Hepatocyte (in vitro differentiated cells): ENCODE results near the gene WDR48. TPM values are rescaled to one million over a fixed set of nuclear protein-coding genes. Genes with fewer than 3 reads are reported as not detected.

ENCODE experiments used
- DNase-seq: peaks from one replicate; pipeline ENCODE4 v3.0.0-alpha.2; 2016; ENCODE audit warnings: low spot score
- H2AFZ ChIP-seq: fragments of 200-600 bp; sonication (generic); 2 replicates; pipeline ENCODE4 v1.6.0; 2016; ENCODE audit warnings: antibody characterized with exemption, mild to moderate bottlenecking
- H3K27ac ChIP-seq: fragments of 200-600 bp; sonication (generic); 2 replicates; pipeline ENCODE4 v1.5.1; 2016; ENCODE audit warnings: mild to moderate bottlenecking
- H3K27me3 ChIP-seq: fragments of 200-600 bp; sonication (generic); 2 replicates; pipeline ENCODE4 v1.6.1; 2016
- H3K36me3 ChIP-seq: fragments of 200-600 bp; sonication (generic); replicated peaks from 2 replicates; pipeline ENCODE4 v1.5.1; 2016; ENCODE audit warnings: low read depth; ENCODE audit not compliant: insufficient read depth
- H3K4me1 ChIP-seq: fragments of 200-600 bp; sonication (generic); 2 replicates; pipeline ENCODE4 v1.5.1; 2016; ENCODE audit warnings: mild to moderate bottlenecking, moderate library complexity; ENCODE audit not compliant: insufficient read depth
- H3K4me2 ChIP-seq: fragments of 200-600 bp; sonication (generic); 2 replicates; pipeline ENCODE4 v1.6.0; 2016
- H3K4me3 ChIP-seq: fragments of 200-600 bp; sonication (generic); 2 replicates; pipeline ENCODE4 v1.5.1; 2016; ENCODE audit warnings: mild to moderate bottlenecking
- H3K79me2 ChIP-seq: fragments of 200-600 bp; sonication (generic); 2 replicates; pipeline ENCODE4 v1.6.0; 2017; ENCODE audit warnings: mild to moderate bottlenecking
- H3K9me2 ChIP-seq: fragments of 200-600 bp; sonication (generic); replicated peaks from 2 replicates; pipeline ENCODE4 v1.6.0; 2017; ENCODE audit warnings: mild to moderate bottlenecking; ENCODE audit not compliant: insufficient read depth
- H3K9me3 ChIP-seq: fragments of 200-600 bp; sonication (generic); 2 replicates; pipeline ENCODE4 v1.5.1; 2016; ENCODE audit warnings: low read depth, mild to moderate bottlenecking
- H4K20me1 ChIP-seq: fragments of 200-600 bp; sonication (generic); 2 replicates; pipeline ENCODE4 v1.6.0; 2016; ENCODE audit warnings: mild to moderate bottlenecking; ENCODE audit not compliant: insufficient read depth, poor library complexity, severe bottlenecking
- EZH2 ChIP-seq: fragments of 200-600 bp; sonication (generic); IDR thresholded peaks from 2 replicates; pipeline ENCODE4 v1.6.1; 2016; ENCODE audit warnings: antibody characterized with exemption, mild to moderate bottlenecking, borderline replicate concordance
- EZH2phosphoT487 ChIP-seq: fragments of 200-600 bp; sonication (generic); IDR thresholded peaks from one replicate; pipeline ENCODE4 v1.6.1; 2018; ENCODE audit warnings: antibody characterized with exemption, mild to moderate bottlenecking, low read depth, moderate library complexity; ENCODE audit not compliant: unreplicated experiment, severe bottlenecking
- WGBS: methylation state at CpG from one replicate; pipeline ENCODE4 v1.1.6; 2016; ENCODE audit warnings: low lambda C conversion rate; ENCODE audit errors: missing lambda C conversion rate; 5-methylcytosine and 5-hydroxymethylcytosine counted together
- polyA plus RNA-seq: library from polyadenylated mRNA; unstranded; fragments of >200 nt; fragmentation: Nextera tagmentation; extraction: Ambion mirVana; gene quantifications from 2 replicates; pipeline ENCODE4 v1.2.1, GENCODE V29; 2016
- total RNA-seq: library from RNA; depleted of rRNA; stranded (reverse); fragments of >200 nt; gene quantifications from 2 replicates; pipeline ENCODE4 v1.2.3, GENCODE V29; 2014
- TF ChIP-seq, protein P1 (sequence below): fragments of 200-600 bp; sonication (generic); IDR thresholded peaks from 2 replicates; pipeline ENCODE4 v1.5.1; 2016; ENCODE audit warnings: antibody characterized with exemption, mild to moderate bottlenecking; ENCODE audit not compliant: poor library complexity

The WDR48 gene
- total and polyA plus RNA-seq, 2 experiments from 2014 or later = 25.0 to 34.7 TPM

DNA sequence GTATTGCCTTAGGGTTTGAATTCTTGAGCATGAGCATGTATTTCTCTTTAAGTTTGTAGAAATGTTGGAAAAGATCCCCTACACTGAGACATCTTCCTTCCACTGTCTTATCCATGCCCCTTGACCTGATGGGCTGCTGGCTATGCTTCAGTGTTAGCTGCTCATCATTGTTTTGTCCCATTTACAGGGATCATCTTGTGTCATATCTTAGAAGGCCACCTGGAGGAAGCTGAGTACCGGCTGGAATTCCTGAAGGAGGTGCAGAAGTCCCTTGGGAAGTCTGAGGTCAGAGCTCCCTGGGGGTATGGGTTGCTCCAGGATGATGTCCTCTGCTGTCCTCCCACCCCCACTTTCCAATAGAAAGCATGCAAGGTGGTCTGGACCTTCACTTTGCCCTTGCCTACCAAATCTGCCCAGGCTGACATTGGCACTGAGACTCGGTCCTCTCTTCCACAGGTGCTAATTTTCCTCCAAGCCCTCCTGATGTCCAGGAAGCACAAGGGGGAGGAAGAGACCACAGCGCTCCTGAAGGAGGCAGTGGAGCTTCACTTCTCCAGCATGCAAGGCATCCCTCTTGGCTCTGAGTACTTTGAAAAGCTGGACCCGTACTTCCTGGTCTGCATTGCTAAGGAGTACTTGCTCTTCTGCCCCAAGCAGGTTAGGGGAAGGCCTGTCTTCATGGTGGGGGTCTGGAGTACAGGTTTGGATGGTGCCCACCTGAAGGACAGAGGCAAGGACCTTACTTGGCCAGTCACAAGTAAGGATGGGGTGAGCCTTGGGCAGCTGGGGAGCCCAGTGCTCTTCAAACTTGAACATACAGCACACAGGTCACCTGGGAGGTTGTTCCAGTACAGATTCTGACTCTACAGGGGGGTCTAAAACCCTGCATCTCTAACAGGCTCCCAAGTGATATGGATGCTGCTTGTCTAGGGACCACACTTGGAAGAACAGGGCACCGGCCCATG, 73.3 kb downstream of the WDR48 start:
- Histone ChIP-seq H2AFZ (no peak overlapping the region), H4K20me1 (no peaks in the 10 kb centered on the region), H3K4me1 (peaks cover 11% of the 10 kb centered on the region), H3K36me3 (no peaks in the 10 kb centered on the region), H3K79me2 (no peaks in the 10 kb centered on the region), H3K9me3 (no peaks in the 10 kb centered on the region), H3K27ac (peak overlapping the region; percentile 83), H3K4me3 (no peak overlapping the region), H3K27me3 (no peaks in the 10 kb centered on the region), H3K9me2 (no peaks in the 10 kb centered on the region), H3K4me2 (peak overlapping the region; percentile 1)
- peak; percentile 67 for DNase-seq
- WGBS = 69% methylated on average over 5 of the region's 5 CpGs
- TF ChIP-seq, protein P1, sequence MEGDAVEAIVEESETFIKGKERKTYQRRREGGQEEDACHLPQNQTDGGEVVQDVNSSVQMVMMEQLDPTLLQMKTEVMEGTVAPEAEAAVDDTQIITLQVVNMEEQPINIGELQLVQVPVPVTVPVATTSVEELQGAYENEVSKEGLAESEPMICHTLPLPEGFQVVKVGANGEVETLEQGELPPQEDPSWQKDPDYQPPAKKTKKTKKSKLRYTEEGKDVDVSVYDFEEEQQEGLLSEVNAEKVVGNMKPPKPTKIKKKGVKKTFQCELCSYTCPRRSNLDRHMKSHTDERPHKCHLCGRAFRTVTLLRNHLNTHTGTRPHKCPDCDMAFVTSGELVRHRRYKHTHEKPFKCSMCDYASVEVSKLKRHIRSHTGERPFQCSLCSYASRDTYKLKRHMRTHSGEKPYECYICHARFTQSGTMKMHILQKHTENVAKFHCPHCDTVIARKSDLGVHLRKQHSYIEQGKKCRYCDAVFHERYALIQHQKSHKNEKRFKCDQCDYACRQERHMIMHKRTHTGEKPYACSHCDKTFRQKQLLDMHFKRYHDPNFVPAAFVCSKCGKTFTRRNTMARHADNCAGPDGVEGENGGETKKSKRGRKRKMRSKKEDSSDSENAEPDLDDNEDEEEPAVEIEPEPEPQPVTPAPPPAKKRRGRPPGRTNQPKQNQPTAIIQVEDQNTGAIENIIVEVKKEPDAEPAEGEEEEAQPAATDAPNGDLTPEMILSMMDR = peak; percentile 49
- TF ChIP-seq EZH2 = no peak

DNA sequence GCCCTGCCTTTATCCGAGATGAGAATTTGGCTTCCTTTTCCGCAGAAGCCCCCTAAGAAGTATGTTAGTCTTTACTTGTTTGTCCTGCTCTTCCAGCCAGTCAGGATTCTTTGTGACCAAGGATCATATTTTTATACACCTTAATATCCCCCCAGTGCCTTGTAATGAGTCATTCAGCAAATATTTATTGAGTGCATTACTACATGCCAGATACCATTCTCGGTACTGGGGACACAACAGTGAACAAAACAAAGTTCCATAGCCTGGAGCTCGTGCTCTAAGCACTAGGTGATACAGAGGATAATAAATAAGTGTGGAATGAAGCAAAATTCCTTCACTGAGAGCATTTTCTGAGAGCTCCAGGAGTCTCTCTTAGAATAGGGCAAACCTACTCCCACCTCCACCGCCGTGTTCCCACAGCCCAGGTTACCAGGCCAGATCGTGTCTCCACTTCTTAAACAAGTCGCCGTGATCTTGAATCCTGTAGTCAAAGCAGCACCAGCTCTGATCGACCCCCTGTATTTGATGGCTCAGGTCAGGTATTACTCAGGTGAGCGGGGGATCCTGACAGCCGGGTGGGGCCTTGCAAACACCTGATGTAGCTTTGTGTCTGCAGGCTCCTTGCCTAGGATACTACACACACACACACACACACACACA, 74.2 kb downstream of the WDR48 start:
- no peak for DNase-seq
- peak overlapping the region; percentile 1 for H3K4me2 ChIP-seq

DNA sequence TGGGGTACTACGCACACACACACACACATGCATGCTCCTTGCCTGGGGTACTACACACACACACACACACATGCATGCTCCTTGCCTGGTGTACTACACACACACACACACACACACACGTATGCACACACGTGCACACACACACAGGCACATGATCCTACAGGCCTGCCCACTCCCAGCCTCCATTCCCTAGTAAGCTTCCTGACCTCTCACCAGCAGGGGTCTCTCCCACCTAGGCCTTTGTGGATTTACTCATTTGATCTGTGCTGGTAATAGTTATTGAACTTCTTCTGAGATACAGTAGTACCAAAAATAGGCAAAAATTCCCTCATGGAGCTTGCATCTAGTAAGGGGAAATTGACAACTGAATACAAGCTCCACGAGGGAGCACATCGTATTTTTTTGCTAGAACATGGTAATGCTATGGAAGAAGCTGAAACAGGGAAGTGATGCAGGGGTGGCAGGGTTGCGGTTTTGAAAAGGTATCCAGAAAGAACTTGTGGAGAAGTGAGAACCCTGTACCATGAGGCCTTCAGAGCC, 74.8 kb downstream of the WDR48 start:
- no peaks in the 10 kb centered on the region for H3K27me3 ChIP-seq
- no peaks in the 10 kb centered on the region for H3K9me3 ChIP-seq
- no peak overlapping the region for H3K4me2 ChIP-seq
- H3K79me2 ChIP-seq = no peaks in the 10 kb centered on the region
- no peaks in the 10 kb centered on the region for H4K20me1 ChIP-seq
- H3K4me3 ChIP-seq = no peak overlapping the region
- TF ChIP-seq, protein P1 = peak; percentile 67
- TF ChIP-seq EZH2phosphoT487 = no peak
- H3K4me1 ChIP-seq = peaks cover 11% of the 10 kb centered on the region
- 54% methylated on average over 5 of the region's 6 CpGs for WGBS
- H3K9me2 ChIP-seq = no peaks in the 10 kb centered on the region
- peak; percentile 59 for DNase-seq
- H3K27ac ChIP-seq = peak overlapping the region; percentile 83
- no peaks in the 10 kb centered on the region for H3K36me3 ChIP-seq
- H2AFZ ChIP-seq = no peak overlapping the region

More for the DNA sequence above, 74.2 kb downstream of the WDR48 start:
- peaks cover 11% of the 10 kb centered on the region for H3K4me1 ChIP-seq
- peak overlapping the region; percentile 83 for H3K27ac ChIP-seq
- H4K20me1 ChIP-seq = no peaks in the 10 kb centered on the region
- no peaks in the 10 kb centered on the region for H3K27me3 ChIP-seq
- WGBS = 43% methylated on average over 12 of the region's 12 CpGs
- H3K9me3 ChIP-seq = no peaks in the 10 kb centered on the region
- no peaks in the 10 kb centered on the region for H3K9me2 ChIP-seq
- no peaks in the 10 kb centered on the region for H3K36me3 ChIP-seq
- no peak overlapping the region for H2AFZ ChIP-seq
- no peaks in the 10 kb centered on the region for H3K79me2 ChIP-seq
- H3K4me3 ChIP-seq = no peak overlapping the region
- TF ChIP-seq EZH2phosphoT487 (no peak), EZH2 (no peak)
- TF ChIP-seq, protein P1 = no peak
